ENCODE data around the gene NUDT22. TPM values are rescaled to one million over a fixed set of nuclear protein-coding genes. Genes with fewer than 3 reads are reported as not detected.

Gene NUDT22
- total RNA-seq, 1 donor from 2014 or later: 44.6 TPM

DNA sequence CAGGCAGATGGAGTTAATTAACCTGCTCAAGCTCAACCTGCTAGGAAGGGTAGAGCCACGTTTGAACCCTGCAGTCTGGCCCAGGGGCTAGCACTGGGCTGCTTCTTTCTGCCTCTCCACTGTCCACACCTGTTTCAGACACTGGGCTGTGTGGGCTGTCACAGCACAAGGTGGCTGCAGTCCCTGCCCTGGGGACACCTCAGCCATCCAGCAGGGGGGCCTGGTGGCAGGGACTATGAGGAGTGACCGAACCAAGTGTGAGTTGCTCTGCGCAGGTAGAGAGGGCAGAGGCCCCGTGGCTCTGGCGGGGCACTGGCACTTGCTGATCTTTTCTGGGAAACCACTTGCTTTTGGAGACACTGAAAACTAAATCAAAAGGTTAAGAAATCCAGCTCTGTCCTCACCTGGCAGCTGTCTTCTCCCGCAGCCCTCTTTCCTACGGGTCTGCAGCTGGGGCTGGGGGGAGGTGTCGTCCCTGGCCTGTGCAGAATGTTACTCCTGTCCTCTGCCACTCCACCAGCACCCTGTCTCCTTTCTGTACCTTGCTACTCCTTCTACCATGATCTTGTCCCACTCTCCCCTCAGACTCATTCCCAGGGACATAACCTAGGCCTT, 52.6 kb downstream of the NUDT22 start:
- no peak for DNase-seq

Other genes with a start within 250 kb of the NUDT22 start
- 52.3 and 57.7 TPM in 2 replicates for gene OTUB1, start 239.8 kb upstream of the NUDT22 start, total RNA-seq
- gene FLRT1, start 190.3 kb upstream of the NUDT22 start, total RNA-seq: not detected in 2 replicates
- 17.5 and 29.3 TPM in 2 replicates for gene MACROD1, start 60.2 kb upstream of the NUDT22 start, total RNA-seq
- gene STIP1, start 40.1 kb upstream of the NUDT22 start, total RNA-seq: 139 and 191 TPM in 2 replicates
- gene FERMT3, start 19.6 kb upstream of the NUDT22 start, total RNA-seq: 6.5 and 26.5 TPM in 2 replicates
- gene TRPT1, start 88 bp upstream of the NUDT22 start, total RNA-seq: 24.1 and 45.6 TPM in 2 replicates
- gene DNAJC4, start 4.3 kb downstream of the NUDT22 start, total RNA-seq: 7.0 and 17.4 TPM in 2 replicates
- 20.4 and 23.1 TPM in 2 replicates for gene VEGFB, start 8.3 kb downstream of the NUDT22 start, total RNA-seq
- gene FKBP2, start 14.8 kb downstream of the NUDT22 start, total RNA-seq: 43.9 and 45.6 TPM in 2 replicates
- gene PPP1R14B, start 20.7 kb downstream of the NUDT22 start, total RNA-seq: 238 and 297 TPM in 2 replicates
- 37.8 and 54.6 TPM in 2 replicates for gene PLCB3, start 25.3 kb downstream of the NUDT22 start, total RNA-seq
- 57.2 and 65.9 TPM in 2 replicates for gene BAD, start 58.4 kb downstream of the NUDT22 start, total RNA-seq
- 11.5 and 12.1 TPM in 2 replicates for gene GPR137, start 59.6 kb downstream of the NUDT22 start, total RNA-seq
- gene KCNK4, start 65.0 kb downstream of the NUDT22 start, total RNA-seq: 0.17 TPM in 1 of 2 replicates, not detected in the other
- not detected in 2 replicates for gene CATSPERZ, start 74.1 kb downstream of the NUDT22 start, total RNA-seq
- 60.3 and 76.7 TPM in 2 replicates for gene ESRRA, start 79.2 kb downstream of the NUDT22 start, total RNA-seq
- 202 and 290 TPM in 2 replicates for gene TRMT112, start 91.3 kb downstream of the NUDT22 start, total RNA-seq
- 129 and 245 TPM in 2 replicates for gene PRDX5, start 91.8 kb downstream of the NUDT22 start, total RNA-seq
- gene CCDC88B, start 113.9 kb downstream of the NUDT22 start, total RNA-seq: 0.56 and 1.2 TPM in 2 replicates
- gene RPS6KA4, start 132.9 kb downstream of the NUDT22 start, total RNA-seq: 35.9 and 46.6 TPM in 2 replicates